Measurements from ENCODE around the gene ACTA2.

DNA sequence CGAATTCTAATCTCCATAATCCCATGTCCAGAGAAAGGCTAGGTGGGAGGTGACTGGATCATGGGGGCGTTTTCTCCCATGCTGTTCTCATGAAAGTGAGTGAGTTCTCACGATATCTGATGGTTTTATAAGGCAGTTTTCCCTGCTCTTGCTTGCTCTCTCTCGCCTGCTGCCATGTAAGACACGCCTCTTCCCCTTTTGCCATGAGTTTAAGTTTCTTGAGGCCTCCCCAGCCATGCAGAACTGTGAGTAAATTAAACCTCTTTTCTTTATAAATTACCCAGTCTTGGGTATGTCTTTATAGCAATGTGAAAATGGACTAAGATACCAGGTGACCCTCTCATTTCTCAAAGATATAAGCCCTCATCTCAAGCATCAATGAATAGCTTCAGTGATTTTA lies 1.1 kb upstream of the ACTA2 start:
- no peak for TF ChIP-seq POLR2A (IDR thresholded peaks at IDR 0.05)
- no peak for TF ChIP-seq CTCF (IDR thresholded peaks at IDR 0.05)
